GM19463 (cell line): ENCODE results near the gene TMUB2.

ENCODE experiments used
- ATAC-seq: cut with Tn5 transposase; IDR thresholded peaks from one replicate; pipeline ENCODE4 v1.9.1; 2021; ENCODE audit warnings: mild to moderate bottlenecking, moderate library complexity; ENCODE audit not compliant: unreplicated experiment

TMUB2 gene

GRCh38 chr17:44176671-44177501, 9.9 kb upstream of the TMUB2 start:
- ATAC-seq = no peak

DNA sequence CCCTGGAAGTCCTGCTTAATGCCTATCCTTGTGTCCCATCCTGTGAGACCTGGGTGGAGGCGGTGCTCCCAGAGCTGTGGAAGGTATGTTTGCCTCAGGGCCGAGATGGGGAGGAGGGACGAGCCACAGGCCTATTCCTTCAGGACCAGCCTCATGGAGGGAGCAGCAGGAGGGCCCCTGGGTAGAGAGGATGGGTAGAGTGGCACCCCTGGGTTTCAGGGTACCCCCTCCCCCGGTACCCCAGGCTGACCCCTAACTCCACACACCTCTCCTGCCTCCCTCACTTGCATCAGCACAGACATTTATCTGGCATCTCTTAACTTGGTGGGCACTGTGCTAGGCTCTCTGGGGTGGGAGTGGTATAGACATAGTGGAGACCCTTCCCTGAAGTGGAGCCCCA, 9.1 kb upstream of the TMUB2 start:
- ATAC-seq = no peak

- ATAC-seq = no peak
Measured at GRCh38 chr17:44178133-44178532, 8.6 kb upstream of the TMUB2 start.

GRCh38 chr17:44183024-44183423, 3.7 kb upstream of the TMUB2 start:
- ATAC-seq = no peak

DNA sequence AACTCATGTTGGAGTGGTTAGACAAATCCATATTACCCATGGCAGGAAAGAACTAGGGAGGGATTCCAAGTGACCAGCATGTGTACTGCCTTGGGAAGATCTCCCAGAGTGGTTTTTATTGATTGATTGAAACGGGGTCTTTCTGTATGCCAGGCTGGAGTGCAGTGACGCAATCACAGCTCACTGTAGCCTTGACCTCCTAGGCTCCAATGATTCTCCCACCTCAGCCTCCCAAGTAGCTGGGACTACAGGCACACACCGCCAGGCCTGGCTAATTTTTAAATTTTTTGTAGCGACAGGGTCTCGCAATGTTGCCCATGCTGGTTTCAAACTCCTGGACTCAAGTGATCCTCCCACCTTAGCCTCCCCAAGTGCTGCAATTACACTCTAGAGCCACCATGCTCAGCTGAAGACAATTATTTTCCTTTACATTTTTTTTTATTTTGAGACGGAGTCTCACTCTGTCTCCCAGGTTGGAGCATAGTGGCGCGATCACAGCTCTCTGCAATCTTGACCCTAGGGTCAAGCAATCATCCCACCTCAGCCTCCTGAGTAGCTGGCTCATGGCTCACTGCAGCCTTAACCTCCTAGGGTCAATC, 2.5 kb upstream of the TMUB2 start:
- no peak for ATAC-seq

DNA sequence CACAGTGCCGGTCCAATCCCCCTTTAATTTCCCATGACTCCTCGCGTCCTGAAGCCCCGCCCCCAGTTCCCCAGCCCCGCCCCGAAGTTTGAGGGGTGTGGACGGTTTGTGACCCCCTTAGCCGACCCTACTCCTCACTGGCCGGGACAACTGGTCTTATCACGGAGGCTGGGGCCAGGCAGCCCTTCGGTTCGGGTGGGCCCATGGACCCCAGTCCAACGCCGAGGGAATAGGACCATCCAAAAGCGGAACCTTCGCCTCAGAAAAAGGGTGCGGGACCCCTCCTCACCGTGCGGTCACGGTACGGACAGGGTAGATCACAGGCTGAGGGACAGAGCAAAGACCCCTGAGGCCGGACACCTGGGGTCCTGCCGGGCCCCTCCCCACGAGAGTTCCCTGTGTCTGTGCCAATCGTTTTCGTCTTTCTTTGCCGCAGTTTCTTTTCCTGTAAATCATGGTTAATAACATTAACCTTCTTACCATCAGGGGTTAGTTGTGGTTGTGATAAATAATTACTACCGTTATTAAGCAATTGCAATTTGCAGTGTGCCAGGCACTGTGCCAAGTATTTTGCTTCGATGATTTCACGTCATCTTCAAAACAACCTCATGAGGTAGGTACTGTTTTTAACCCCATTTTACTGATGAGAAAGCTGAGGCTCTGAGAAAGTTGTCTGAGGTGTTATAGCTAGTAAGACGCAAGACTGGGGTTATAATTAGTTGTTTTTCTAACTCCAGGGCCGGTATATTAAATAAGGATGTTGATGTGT, 543 bp downstream of the TMUB2 start:
- ATAC-seq = peak; percentile 38

DNA sequence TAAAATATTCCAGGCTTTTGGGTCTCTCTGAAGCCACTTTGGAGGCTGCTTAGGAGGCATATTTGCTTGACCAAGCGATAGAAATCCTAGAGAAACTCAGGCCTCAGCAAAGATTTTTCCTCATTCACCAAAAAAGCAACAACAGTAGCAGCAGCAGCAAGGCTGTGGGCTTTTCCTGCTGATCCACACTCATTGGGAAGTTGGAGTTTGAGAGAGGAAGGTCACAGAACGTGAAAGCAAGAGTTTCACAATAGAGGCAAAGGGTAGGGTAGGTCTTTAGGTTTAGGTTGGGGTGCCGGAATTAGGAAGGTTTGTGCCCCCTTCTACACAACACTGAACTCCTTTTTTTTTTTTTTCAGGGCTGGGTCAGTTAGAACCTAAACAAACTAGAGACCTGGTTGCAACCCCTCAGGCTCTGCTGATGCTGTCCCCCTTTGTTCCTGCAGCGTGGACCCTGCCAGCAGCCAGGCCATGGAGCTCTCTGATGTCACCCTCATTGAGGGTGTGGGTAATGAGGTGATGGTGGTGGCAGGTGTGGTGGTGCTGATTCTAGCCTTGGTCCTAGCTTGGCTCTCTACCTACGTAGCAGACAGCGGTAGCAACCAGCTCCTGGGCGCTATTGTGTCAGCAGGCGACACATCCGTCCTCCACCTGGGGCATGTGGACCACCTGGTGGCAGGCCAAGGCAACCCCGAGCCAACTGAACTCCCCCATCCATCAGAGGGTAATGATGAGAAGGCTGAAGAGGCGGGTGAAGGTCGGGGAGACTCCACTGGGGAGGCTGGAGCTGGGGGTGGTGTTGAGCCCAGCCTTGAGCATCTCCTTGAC, 2.0 kb downstream of the TMUB2 start:
- no peak for ATAC-seq

- no peak for ATAC-seq
Measured at GRCh38 chr17:44190481-44190880, 3.7 kb downstream of the TMUB2 start.

- ATAC-seq = no peak
Measured at GRCh38 chr17:44191369-44191768, 4.6 kb downstream of the TMUB2 start.

- ATAC-seq = no peak
Measured at GRCh38 chr17:44191941-44192496, 5.2 kb downstream of the TMUB2 start.

DNA sequence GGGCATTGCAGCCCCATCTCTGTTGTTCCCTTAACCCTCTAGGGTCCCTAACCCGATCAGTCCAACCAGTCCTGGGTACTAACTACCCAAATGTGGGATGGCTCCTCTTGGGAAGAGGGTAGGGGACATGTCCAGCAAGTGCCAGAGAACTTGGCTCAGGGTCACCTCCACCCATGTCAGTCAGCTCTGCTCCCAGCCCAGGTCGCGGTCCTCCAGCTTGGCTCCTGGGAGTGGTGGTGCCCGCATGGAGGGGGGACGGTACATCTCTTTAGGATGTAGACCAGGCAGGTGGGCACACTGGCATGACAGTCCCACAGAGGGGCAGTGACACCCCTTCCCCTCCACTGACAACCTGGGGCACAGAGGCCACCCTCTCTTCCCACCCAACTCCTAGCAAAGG, 6.0 kb downstream of the TMUB2 start:
- no peak for ATAC-seq

DNA sequence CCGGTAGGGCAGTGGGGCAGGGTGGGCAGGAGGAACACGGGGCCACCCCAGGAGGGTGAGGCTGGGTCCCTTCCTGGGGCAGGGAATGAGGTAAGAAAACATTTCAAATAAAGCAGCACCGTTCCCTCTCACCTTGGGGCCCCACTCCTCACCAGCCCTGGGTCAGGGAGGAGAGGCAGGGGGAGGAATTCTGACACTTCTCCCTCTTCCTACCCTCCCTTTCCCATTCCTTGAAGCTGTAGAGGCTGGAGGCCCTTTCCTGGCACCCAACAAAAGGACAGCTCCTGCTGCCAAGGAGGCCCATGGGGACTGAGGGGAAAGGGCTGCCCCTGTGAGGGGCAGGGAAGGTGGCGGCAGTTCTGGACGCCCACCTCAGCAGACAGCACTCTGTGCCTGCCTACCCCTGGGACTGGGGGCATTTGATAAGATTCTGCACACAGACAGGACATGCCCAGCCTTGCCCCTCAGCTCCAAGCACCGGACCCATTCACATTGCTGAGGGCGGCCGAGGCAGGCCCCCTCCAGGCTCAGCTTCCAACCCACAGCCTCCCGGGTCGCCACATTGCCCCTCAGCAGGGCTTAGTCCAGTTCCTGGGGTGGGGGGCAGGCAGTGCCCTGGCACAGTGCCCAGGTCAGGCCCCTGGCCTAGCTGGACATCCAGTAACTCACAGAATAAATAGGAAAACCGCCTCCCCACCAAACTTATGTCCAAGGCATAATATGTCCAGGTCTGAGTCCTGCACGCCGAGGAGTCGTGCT, 6.7 kb downstream of the TMUB2 start:
- no peak for ATAC-seq

- no peak for ATAC-seq
Measured at GRCh38 chr17:44197107-44197506, 10.3 kb downstream of the TMUB2 start.

DNA sequence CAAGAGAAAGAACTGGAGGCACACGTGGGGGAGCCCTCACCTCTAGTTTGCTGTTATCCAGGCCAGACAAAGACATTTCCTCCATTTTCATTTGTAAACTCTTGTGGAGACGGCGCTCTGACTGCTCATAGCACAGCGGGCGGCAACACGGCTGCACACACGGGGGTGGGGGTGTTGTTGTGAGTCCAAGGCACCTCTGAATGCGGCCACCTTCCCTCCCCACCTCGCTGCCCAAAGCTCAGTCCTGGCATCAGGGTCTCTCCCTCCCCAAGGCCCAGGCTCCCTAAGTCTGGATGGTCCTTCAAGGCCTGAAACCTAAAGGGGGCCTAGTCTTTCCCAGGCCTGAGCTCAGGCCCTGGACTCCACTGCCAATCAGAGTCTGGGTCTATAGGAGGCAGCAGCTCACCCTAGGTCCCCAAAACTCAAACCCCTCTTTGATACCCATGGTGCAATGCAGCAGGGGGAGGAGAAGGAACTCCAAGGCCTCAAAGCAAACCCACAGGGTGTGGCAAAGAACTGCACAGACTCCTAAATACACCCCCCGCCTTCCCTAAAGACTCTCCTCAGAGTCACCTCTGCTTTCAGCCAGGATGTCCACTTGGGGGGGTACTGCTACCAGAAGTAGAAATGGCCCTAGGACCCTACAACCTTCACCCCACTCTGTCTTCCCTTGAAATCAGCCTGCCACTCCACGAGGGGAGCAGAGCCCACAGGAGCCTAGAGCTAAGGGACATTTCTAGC, 11.4 kb downstream of the TMUB2 start:
- ATAC-seq = no peak

GRCh38 chr17:44198721-44199552, 12.2 kb downstream of the TMUB2 start:
- peak; percentile 22 for ATAC-seq

GRCh38 chr17:44199553-44200477, 13.0 kb downstream of the TMUB2 start, which contains the start of gene ATXN7L3:
ATXN7L3 (minus strand) TSS chr17:44199884; CDS start chr17:44198070, 1,814 bp downstream.
- ATAC-seq = peak; percentile 64

- ATAC-seq = no peak
Measured at GRCh38 chr17:44200478-44201155, 13.8 kb downstream of the TMUB2 start.
